LoVo (cell line): ENCODE measurements around the gene METAP1D.

Source experiments
- DNase-seq: peaks from one replicate; pipeline ENCODE4 v3.0.0-alpha.2; 2016; ENCODE audit warnings: low spot score

Gene METAP1D

DNA sequence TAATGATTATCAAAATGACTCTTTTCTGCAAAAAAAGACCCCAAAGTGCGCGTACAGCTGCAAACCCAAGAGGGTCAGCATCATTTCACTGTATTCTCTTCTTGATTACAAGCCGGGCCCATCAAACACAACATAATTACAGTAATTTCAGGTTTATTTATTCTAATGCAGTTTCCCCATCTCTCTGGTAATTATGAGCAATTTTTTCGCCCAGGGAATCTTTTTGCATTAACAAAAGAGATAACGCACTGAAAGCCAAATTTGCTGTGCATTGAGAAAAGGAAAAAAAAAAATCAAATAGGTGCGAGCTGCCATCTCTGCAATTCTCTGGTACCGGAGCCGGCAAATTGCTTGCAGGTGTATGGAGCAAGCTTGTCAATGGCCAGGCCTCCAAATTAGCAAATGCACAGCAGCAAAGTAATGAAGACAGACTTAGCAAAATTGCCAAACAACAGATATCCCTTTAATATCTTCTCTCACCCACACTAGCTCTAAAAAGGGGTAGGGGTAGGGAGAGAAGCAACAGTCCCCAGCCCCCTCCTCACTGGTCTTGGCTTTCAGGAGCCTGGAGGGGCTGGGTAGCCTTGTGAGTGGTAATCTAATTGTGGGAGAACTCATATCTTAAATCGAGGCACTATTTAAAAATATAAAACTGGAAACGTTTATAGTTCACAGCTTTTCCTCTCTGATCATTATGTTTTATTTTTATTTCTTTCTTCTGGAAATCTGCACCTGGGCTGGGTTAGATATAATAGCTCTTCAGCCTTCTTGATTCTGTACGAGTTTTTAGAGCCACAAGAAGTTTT is 92.2 kb downstream of the METAP1D start:
- DNase-seq: no peak

GRCh38 chr2:172092716-172093415 is 93.1 kb downstream of the METAP1D start:
- DNase-seq: no peak

DNA sequence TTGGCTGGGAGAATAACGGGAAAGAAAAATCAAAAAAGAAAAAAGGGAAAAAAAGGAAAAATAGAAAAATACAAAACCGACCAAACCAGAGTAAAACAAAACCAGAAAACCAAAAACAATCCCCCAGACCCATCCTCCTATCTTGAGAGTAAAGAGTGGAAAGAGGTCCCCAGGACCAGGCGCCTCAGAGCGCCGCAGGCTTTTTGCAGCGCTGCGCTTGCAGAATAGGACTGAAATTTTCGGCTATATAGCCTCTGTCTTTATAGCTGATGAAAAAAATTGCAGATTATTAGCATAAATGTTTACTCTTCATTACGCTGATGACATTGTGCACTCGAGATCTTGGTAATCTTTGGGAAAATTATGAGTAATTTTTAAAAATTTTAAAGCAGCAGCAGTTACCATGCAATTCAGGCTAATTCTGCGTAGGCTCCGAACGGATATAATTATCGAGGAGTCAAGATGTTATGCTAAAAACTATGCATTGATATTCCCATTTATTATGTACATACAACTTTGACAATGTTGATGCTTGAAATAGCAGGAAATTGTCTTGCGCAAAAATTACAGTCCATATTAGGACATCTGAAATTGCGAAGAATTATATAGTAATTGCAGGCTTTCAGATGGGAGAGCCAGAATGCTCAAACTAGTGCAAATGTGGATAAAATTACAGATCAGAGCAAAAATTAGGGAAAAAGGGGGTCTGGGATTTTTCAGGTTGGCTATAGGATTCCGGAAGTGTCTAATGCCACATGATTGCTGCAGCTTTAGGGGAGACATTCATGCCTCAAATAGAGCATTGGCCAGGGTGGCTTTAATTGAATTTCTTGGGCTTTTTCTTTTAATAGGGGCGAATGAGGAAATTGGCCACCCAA is 93.9 kb downstream of the METAP1D start:
- no peak for DNase-seq

GRCh38 chr2:172094294-172095145 is 94.8 kb downstream of the METAP1D start:
- peak; percentile 34 for DNase-seq

GRCh38 chr2:172095146-172095904 is 95.6 kb downstream of the METAP1D start:
- DNase-seq: peak; percentile 71

- no peak for DNase-seq
Measured at GRCh38 chr2:172095905-172096625, 96.3 kb downstream of the METAP1D start.

DNA sequence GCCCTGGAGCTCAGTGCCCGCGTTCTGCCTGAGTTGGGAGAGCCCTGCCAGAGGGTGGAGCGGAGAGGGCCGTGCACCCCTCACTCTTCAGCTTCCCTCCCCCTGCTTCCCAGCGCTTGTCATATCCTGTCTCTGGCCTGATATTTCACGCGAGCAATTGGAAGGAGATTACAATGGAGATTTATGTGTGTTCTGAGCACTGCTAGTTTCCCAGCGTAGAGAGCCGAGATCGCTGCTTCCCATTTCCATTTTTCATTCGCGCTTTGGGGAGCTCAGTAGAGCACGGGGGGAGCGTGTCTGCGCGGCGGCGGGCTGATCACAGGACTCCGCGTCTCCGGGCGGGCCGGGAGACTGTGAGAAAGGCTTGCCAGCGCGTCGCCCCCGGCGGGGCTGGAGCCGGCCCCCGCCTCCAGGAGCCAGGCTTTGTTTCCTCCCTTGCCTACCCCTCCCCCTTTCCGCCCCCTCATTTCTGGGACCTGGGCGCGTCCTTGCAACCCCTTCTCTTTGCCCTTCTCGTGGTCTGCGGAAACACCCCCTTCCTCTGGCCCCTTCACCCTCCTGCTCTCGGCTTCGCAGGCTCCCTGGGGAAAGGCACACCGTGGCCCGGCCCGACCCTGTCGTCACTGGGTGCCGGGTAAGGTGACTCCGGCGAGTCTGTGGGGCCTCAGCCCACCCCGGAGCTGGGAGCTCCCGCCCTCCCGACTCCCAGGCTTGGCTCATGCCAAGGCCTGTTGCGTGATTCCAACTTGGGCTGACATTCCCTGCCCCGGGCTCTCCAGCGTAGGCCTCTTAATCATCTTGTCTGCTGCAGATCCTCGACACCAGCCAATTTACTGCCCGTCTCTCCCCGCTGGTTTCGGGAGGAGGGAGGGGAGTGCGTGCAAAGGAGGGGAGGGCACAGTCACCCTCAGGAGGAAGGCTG is 97.1 kb downstream of the METAP1D start:
- DNase-seq: no peak

DNA sequence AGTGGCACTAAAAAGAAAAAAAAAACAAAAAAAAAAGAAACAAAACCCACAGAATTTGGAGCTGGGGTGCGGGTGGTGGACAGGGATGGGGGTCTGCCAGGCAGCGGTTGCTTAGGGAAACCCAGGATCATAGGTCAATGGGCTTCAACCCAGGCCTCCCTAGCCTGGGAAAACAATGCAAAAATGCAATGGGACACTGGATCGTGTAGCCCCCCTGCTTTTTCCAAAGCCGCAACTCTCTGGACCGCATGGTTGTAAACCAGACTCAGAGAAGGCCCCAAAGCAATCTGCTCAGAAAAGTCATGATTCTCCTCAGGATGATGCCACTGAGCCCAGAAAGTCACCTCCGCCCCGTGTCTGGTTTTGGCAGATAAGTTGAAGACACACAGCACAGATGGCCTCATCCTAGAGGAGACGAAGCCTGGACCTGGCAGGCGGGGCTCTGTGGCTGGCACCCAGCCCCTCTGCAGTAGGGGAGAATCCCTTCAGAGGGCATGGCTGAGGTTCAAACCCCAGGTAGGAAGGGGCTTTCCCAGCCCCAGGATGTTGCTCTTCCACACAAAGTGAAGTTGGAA is 97.9 kb downstream of the METAP1D start:
- DNase-seq: no peak

- DNase-seq: no peak
Measured at GRCh38 chr2:172098287-172098649, 98.5 kb downstream of the METAP1D start.

DNA sequence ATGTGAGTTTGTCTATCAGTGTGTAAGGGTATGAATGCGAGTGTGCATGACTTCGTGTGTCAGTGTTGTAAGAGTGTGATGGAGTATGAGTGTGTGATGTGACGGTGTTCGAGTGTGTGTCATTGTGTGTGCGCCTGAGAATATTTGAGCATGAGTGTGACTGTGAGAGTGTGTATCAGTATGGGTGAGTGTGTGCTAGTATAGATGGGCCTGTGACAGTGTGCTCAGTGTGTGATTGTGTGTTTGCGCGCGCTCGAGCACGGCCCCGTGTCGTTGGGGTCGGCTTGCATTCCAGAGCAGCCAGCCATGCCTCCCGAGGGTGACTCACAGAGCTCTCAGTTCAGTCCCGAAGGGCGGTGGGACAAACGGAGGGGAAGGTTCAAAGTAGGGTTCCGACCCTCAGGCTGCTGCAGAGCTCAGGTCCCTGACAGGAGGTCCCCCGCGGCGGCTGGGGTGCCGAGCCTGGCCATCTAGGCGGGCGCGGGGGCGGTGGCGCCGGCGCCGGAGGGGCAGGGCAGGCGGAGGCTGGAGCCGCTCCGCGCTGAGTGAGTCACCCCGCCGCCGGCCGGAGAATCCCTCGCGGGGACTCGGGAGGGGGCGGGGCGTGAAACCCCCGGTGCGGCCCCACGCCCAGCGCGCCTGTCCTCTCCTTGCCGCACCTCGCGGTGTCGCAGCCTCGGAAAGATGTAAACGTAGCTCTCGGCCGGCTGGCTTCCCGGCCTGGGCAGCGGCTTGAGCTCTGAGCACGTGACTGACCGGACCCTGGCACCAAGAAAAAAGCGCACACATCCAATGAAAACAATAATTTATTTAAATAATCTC is 99.1 kb downstream of the METAP1D start:
- peak; percentile 85 for DNase-seq

GRCh38 chr2:172099472-172100079 is 99.8 kb downstream of the METAP1D start:
- no peak for DNase-seq

DNA sequence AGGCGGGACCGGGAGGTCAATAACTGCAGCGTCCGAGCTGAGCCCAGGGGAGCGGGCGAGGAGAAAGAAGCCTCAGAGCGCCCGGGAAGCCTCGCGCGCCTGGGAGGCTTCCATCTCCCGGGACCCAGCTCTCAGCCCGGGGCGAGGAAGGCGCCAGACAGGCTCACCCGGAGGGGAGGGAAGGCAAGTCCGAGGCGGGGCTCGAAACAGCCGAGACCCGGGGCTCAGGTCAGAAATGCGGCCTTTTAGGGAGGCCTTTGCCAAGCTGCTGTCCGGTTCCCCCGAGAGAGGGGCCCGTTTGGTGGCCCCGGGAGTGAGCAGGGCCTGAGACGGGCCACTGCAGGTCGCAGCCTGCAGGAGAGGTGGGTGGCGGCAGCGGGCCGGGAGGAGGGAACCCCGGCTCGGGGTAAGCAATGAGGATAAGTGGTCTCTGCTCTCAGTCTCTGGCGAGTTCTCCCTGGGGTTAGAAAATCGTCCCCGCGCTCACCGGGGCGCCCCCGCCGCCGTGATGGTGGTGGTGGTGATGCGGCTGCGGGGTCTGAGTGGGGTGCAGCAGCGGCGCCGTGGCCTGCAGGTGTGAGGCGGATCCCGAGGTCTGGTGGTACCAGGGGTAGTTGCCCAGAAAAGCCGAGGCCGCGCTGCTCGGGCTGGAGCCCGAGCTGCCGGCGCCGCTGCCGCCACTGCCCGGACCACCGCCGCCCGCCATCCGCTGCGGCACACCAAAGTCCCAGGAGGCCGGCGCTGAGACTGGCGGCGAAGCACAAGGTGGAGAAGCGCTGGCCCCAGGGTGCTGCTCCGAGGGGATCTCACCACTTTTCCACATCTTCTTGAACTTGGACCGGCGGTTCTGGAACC is 100.6 kb downstream of the METAP1D start:
- no peak for DNase-seq

GRCh38 chr2:172100935-172101820 is 101.4 kb downstream of the METAP1D start:
- DNase-seq: no peak

GRCh38 chr2:172101821-172102390 is 102.2 kb downstream of the METAP1D start:
- DNase-seq: no peak
